ENCODE data around the gene NRG3. TPM values are rescaled to one million over a fixed set of nuclear protein-coding genes. Genes with fewer than 3 reads are reported as not detected.

Gene NRG3
- not detected for polyA plus RNA-seq (2012; ENCODE audit: missing spikeins)

DNA sequence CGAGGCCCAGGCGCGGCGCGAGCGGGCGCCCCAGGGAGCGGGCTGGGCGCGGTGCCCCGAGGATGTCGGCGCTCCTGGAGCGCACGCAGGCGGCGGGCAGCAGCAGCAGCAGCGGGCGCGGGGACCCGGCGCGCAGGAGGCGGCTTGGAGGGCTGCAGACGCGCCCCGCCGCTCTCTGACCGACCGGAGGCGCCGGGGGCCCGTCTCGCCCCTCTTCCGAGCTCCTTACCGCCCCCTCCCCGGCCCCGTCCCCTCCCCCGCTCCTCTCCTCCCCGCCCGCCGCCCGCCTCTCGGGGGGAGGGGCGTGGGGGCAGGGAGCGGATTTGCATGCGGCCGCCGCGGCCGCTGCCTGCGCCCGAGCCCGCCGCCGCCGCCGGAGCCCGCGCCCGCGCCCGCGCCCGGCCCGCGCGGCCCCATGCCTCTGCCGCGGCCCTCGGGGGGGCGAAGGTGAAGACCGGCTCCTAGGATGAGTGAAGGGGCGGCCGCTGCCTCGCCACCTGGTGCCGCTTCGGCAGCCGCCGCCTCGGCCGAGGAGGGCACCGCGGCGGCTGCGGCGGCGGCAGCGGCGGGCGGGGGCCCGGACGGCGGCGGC lies at the start of gene NRG3:
Gene NRG3, plus strand, starts transcription at position 320 of the 592 bp plus-strand sequence.
- DNase-seq (ENCODE audit: insufficient read length) (no peak), FAIRE-seq (no peak)
- TF ChIP-seq TAF1 (IDR thresholded peaks at IDR 0.05; ENCODE audit: borderline replicate concordance, low read depth, low read length) (no peak), POLR2A (IDR thresholded peaks at IDR 0.05; ENCODE audit: low read depth, low read length) (no peak), POLR2AphosphoS5 (IDR thresholded peaks at IDR 0.05; ENCODE audit: low read depth, low read length) (no peak)

- TF ChIP-seq TAF1 (IDR thresholded peaks at IDR 0.05; ENCODE audit: borderline replicate concordance, low read depth, low read length) (no peak), POLR2A (IDR thresholded peaks at IDR 0.05; ENCODE audit: low read depth, low read length) (no peak), POLR2AphosphoS5 (IDR thresholded peaks at IDR 0.05; ENCODE audit: low read depth, low read length) (no peak)
- FAIRE-seq: no peak
- no peak for DNase-seq (ENCODE audit: insufficient read length)
Observed at GRCh38 chr10:81828251-81828650, 46.7 kb upstream of the NRG3 start.

GRCh38 chr10:81831060-81831459 lies 43.9 kb upstream of the NRG3 start:
- no peak for DNase-seq (ENCODE audit: insufficient read length)
- no peak for FAIRE-seq
- no peak for TF ChIP-seq POLR2AphosphoS5 (IDR thresholded peaks at IDR 0.05; ENCODE audit: low read depth, low read length)
- no peak for TF ChIP-seq POLR2A (IDR thresholded peaks at IDR 0.05; ENCODE audit: low read depth, low read length)
- TF ChIP-seq TAF1 (IDR thresholded peaks at IDR 0.05; ENCODE audit: borderline replicate concordance, low read depth, low read length): no peak

- DNase-seq (ENCODE audit: insufficient read length) (no peak), FAIRE-seq (no peak)
- TF ChIP-seq POLR2AphosphoS5 (IDR thresholded peaks at IDR 0.05; ENCODE audit: low read depth, low read length): no peak
Observed at GRCh38 chr10:81838950-81839349, 36.0 kb upstream of the NRG3 start.

DNA sequence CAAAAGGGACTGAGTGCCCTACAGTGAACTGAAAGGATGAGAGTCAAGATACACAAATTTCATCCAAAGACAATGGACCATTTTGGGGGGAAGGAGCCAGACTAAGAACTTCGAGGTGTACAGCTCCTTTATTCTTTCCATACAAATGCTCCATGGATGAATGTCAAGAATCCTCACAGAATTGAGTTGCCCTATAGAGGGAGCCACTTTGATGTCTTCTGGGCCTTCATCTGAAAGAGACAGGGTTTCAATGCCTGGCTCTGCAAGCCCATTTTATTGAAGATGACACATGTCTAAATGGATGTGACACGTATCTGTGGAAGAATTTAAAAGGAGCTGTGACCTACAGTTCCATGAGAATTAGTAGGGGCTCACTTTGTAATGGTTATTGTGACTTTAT lies 32.0 kb upstream of the NRG3 start:
- TF ChIP-seq POLR2A (IDR thresholded peaks at IDR 0.05; ENCODE audit: low read depth, low read length): no peak
- TF ChIP-seq TAF1 (IDR thresholded peaks at IDR 0.05; ENCODE audit: borderline replicate concordance, low read depth, low read length): no peak
- TF ChIP-seq POLR2AphosphoS5 (IDR thresholded peaks at IDR 0.05; ENCODE audit: low read depth, low read length): no peak
- FAIRE-seq (no peak), DNase-seq (ENCODE audit: insufficient read length) (no peak)

- DNase-seq (ENCODE audit: insufficient read length) (no peak), FAIRE-seq (no peak)
- no peak for TF ChIP-seq TAF1 (IDR thresholded peaks at IDR 0.05; ENCODE audit: borderline replicate concordance, low read depth, low read length)
- TF ChIP-seq POLR2A (IDR thresholded peaks at IDR 0.05; ENCODE audit: low read depth, low read length): no peak
- TF ChIP-seq POLR2AphosphoS5 (IDR thresholded peaks at IDR 0.05; ENCODE audit: low read depth, low read length): no peak
Observed at GRCh38 chr10:81847675-81848074, 27.3 kb upstream of the NRG3 start.

- no peak for FAIRE-seq
- TF ChIP-seq POLR2AphosphoS5 (IDR thresholded peaks at IDR 0.05; ENCODE audit: low read depth, low read length) (no peak), POLR2A (IDR thresholded peaks at IDR 0.05; ENCODE audit: low read depth, low read length) (no peak), TAF1 (IDR thresholded peaks at IDR 0.05; ENCODE audit: borderline replicate concordance, low read depth, low read length) (no peak)
- DNase-seq (ENCODE audit: insufficient read length): no peak
Observed at GRCh38 chr10:81848514-81848913, 26.5 kb upstream of the NRG3 start.

- FAIRE-seq (no peak), DNase-seq (ENCODE audit: insufficient read length) (no peak)
- TF ChIP-seq POLR2A (IDR thresholded peaks at IDR 0.05; ENCODE audit: low read depth, low read length) (no peak), POLR2AphosphoS5 (IDR thresholded peaks at IDR 0.05; ENCODE audit: low read depth, low read length) (no peak), TAF1 (IDR thresholded peaks at IDR 0.05; ENCODE audit: borderline replicate concordance, low read depth, low read length) (no peak)
Observed at GRCh38 chr10:81848931-81849330, 26.1 kb upstream of the NRG3 start.

DNA sequence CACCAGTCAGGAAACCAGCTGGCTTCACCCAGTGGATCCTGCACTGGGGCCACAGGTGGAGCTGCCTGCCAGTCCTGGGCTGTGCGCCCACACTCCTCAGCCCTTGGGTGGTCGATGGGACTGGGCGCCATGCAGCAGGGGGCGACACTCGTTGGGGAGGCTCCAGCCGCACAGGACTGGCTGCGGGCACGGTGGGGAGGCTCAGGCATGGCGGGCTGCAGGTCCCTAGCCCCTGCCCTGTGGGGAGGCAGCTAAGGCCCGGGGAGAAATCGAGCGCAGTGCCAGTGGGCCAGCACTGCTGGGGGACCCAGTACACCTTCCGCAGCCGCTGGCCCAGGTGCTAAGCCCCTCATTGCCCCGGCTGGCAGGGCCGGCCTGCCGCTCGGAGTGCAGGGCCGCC lies 12.4 kb upstream of the NRG3 start:
- TF ChIP-seq TAF1 (IDR thresholded peaks at IDR 0.05; ENCODE audit: borderline replicate concordance, low read depth, low read length) (no peak), POLR2A (IDR thresholded peaks at IDR 0.05; ENCODE audit: low read depth, low read length) (no peak)
- DNase-seq (ENCODE audit: insufficient read length): no peak
- FAIRE-seq: no peak

DNA sequence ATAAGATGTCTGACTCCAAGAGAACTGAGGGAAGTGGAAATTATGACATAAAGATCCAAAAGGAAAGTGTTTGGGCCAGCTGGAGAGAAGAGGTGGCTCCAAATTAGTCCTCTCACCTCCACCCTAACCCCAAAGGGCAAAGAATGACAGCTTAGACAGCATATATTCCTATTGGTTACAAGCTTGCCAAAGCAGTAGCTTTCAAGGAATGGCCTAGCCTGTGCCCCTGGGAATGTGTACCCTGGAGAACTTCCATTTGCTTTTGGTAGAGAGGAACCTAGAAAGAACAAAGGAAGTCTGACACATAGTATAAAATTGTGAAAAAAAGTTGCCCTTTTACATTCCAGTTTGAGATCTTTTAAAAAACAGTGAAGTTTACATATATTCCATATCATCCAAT lies 11.2 kb upstream of the NRG3 start:
- TF ChIP-seq POLR2AphosphoS5 (IDR thresholded peaks at IDR 0.05; ENCODE audit: low read depth, low read length): no peak
- TF ChIP-seq POLR2A (IDR thresholded peaks at IDR 0.05; ENCODE audit: low read depth, low read length): no peak
- no peak for TF ChIP-seq TAF1 (IDR thresholded peaks at IDR 0.05; ENCODE audit: borderline replicate concordance, low read depth, low read length)
- no peak for DNase-seq (ENCODE audit: insufficient read length)
- FAIRE-seq: no peak

GRCh38 chr10:81865581-81865980 lies 9.4 kb upstream of the NRG3 start:
- DNase-seq (ENCODE audit: insufficient read length): no peak
- no peak for TF ChIP-seq POLR2A (IDR thresholded peaks at IDR 0.05; ENCODE audit: low read depth, low read length)
- no peak for TF ChIP-seq POLR2AphosphoS5 (IDR thresholded peaks at IDR 0.05; ENCODE audit: low read depth, low read length)
- TF ChIP-seq TAF1 (IDR thresholded peaks at IDR 0.05; ENCODE audit: borderline replicate concordance, low read depth, low read length): no peak
- no peak for FAIRE-seq

DNA sequence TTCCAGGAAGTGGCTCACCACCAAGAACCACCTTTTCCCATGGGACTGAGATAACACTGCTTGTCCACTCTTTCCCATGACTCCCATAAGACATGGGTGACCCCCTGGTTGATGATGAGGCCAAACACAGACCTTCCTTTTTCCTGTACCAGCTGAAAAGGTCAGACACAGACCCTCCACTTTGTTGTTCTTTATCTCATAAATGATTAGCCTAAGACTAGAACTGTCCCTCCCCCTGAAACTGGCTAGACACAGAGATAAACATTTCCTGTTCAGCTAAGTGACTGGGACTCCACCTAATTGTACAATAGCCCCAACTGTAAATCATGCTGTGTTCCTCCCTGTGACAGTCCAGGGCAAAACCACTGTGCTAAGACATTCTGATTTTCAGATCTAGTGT lies 8.2 kb upstream of the NRG3 start:
- FAIRE-seq: no peak
- TF ChIP-seq TAF1 (IDR thresholded peaks at IDR 0.05; ENCODE audit: borderline replicate concordance, low read depth, low read length) (no peak), POLR2A (IDR thresholded peaks at IDR 0.05; ENCODE audit: low read depth, low read length) (no peak), POLR2AphosphoS5 (IDR thresholded peaks at IDR 0.05; ENCODE audit: low read depth, low read length) (no peak)
- DNase-seq (ENCODE audit: insufficient read length): no peak

DNA sequence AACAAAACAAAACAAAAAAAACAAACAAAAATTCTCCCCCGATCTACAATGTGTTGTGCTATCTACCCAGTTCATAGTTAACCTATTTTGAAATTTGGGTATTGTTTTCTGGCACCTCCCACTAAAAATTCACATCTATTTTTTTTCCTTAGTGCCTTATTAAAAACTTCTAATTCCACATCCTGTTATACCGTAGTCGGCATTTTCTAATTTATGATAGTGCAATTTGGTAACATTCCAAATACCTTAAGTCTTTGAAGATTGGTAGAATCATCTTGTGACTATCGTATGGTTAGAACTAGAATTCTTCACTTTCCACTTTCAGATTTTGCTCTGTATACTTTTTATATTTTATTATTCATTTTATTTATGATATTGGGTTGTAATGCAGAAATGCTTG lies 4.5 kb upstream of the NRG3 start:
- FAIRE-seq (no peak), DNase-seq (ENCODE audit: insufficient read length) (no peak)
- TF ChIP-seq POLR2A (IDR thresholded peaks at IDR 0.05; ENCODE audit: low read depth, low read length) (no peak), TAF1 (IDR thresholded peaks at IDR 0.05; ENCODE audit: borderline replicate concordance, low read depth, low read length) (no peak), POLR2AphosphoS5 (IDR thresholded peaks at IDR 0.05; ENCODE audit: low read depth, low read length) (no peak)

Measured in GM12892 (cell line).